ENCODE results near the gene SLC35E3.

The SLC35E3 gene

GRCh38 chr12:68771223-68771925, 25.4 kb downstream of the SLC35E3 start:
- DNase-seq = no peak

GRCh38 chr12:68772714-68773113, 26.7 kb downstream of the SLC35E3 start:
- no peak for DNase-seq

- no peak for DNase-seq
These were observed 27.6 kb downstream of the SLC35E3 start for GRCh38 chr12:68773582-68773981.

GRCh38 chr12:68775121-68775630, 29.2 kb downstream of the SLC35E3 start:
- no peak for DNase-seq

GRCh38 chr12:68776976-68777610, 31.1 kb downstream of the SLC35E3 start:
- DNase-seq = no peak

- no peak for DNase-seq
These were observed 33.3 kb downstream of the SLC35E3 start for GRCh38 chr12:68779280-68779679.

- DNase-seq = no peak
These were observed 34.8 kb downstream of the SLC35E3 start for GRCh38 chr12:68780731-68781130.

- DNase-seq = no peak
These were observed 35.8 kb downstream of the SLC35E3 start for GRCh38 chr12:68781728-68782127.

GRCh38 chr12:68784015-68784414, 38.0 kb downstream of the SLC35E3 start:
- DNase-seq = no peak

GRCh38 chr12:68785358-68785757, 39.4 kb downstream of the SLC35E3 start:
- DNase-seq = no peak

GRCh38 chr12:68785823-68786222, 39.8 kb downstream of the SLC35E3 start:
- DNase-seq = no peak

GRCh38 chr12:68786929-68787328, 41.0 kb downstream of the SLC35E3 start:
- DNase-seq = no peak

- no peak for DNase-seq
These were observed 42.7 kb downstream of the SLC35E3 start for GRCh38 chr12:68788554-68789143.

GRCh38 chr12:68789144-68789878, 43.3 kb downstream of the SLC35E3 start:
- no peak for DNase-seq

- no peak for DNase-seq
These were observed 44.3 kb downstream of the SLC35E3 start for GRCh38 chr12:68790081-68790951.

- no peak for DNase-seq
These were observed 44.9 kb downstream of the SLC35E3 start for GRCh38 chr12:68790952-68791234.

- DNase-seq = no peak
These were observed 46.0 kb downstream of the SLC35E3 start for GRCh38 chr12:68791897-68792481.

GRCh38 chr12:68792952-68793351, 47.0 kb downstream of the SLC35E3 start:
- DNase-seq = peak; percentile 42

- no peak for DNase-seq
These were observed 47.5 kb downstream of the SLC35E3 start for GRCh38 chr12:68793436-68793835.

GRCh38 chr12:68793975-68794652, 48.1 kb downstream of the SLC35E3 start:
- DNase-seq = no peak

- no peak for DNase-seq
These were observed 48.8 kb downstream of the SLC35E3 start for GRCh38 chr12:68794653-68795251.

Measured in stimulated activated CD8-positive, alpha-beta memory T cell treated with anti-CD3 and anti-CD28 coated beads, Interleukin-4, amount 100 ng/mL, for 48 hours (primary cell).